ENCODE data around the gene U2AF2.
"Not testable (repeated sequence)": the region's sequence is repeated elsewhere in the genome, so short reads cannot be mapped to it uniquely, and the experiment has no call there.

The U2AF2 gene

DNA sequence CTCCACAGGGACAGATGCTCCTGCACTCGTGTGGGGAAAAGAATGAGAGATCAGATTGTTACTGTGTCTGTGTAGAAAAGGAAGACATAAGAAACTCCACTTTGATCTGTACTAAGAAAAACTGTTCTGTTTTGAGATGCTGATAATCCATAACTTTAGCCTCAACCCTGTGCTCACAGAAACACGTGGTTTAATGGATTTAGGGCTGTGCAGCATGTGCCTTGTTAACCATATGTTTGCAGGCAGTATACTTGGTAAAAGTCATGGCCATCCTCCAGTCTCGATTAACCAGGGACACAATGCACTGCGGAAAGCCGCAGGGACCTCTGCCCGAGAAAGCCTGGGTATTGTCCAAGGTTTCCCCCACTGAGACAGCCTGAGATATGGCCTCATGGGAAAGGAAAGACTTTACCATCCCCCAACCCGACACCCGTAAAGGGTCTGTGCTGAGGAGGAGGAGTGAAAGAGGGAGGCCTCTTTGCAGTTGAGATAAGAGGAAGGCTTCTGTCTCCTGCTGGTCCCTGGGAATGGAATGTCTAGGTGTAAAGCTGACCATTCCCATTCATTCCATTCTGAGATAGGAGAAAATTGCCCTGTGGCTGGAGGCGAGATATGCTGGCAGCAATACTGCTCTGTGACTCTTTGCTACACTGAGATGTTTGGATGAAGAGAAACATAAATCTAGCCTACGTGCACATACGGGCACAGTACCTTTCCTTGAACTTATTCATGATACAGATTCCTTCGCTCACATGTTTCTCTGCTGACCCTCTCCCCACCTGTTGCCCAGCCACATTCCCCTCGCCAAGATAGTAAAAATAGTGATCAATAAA, 63.3 kb downstream of the U2AF2 start:
- not testable (repeated sequence) for DNase-seq

DNA sequence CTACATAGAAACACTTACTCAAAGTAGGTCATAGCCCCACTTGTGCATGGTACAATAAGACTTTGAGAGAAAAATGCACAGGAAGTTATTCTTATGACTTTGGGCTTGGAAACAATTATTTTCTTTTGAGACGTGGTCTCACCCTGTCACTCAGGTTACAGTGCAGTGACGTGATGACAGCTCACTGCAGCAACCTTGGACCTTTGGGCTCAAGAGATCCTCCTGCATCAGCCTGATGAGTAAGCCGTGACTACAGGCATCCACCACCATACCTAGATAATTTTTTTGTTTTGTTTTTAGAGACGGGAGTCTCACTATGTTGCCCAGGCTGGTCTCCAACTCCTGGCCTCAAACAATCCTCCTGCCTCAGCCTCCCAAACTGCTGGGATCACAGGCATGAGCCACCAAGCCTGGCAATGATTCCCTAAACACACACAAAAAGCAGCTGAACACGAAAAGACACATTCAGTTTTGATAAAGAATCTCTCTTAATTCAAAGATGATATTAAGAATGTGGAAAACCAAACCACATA, 65.4 kb downstream of the U2AF2 start:
- DNase-seq: no peak

DNA sequence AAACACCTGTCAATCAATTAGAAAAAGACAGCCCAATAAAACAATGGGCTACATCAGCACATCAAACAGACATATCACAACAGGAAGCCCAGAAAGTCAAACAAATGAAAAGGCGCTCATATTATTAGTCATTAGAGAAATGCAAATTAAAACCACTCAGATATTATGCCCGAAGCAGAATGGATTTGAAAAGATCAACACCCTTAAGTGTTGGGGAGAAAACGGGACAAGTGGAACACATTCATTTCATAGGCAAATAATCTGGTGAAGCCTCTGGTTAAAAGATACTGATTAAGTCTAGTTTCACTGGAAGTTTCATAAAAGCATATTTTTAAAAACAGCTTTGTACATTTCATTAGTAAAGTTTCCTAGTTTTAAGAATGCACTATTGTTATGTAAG, 66.0 kb downstream of the U2AF2 start:
- no peak for DNase-seq

DNA sequence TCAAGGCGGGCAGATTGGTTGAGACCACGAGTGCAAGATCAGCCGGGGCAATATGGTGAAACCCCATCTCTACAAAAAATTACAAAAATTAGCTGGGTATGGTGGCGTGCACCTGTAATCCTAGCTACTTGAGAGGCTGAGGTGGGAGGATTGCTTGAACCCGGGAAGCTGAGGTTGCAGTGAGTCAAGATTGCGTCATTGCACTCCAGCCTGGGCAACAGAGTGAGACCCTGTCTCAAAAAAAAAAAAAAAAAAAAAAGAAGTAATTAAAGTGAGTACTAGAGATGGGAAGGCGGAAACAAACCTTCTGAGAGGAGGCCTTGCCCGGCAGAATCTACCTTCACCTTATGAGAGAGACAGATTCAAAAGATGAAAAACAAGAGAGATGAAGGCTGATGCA, 68.7 kb downstream of the U2AF2 start:
- no peak for DNase-seq
